ENCODE data around the gene KSR2. TPM values are rescaled to one million over a fixed set of nuclear protein-coding genes. Genes with fewer than 3 reads are reported as not detected.

Gene KSR2
- total RNA-seq, 4 donors from 2014 or later: under 0.01 to 0.06 (median 0.03) TPM

- no peak overlapping the region for H3K27ac ChIP-seq (replicated peaks in 1 of 4)
- peaks cover 3 to 12% (median 9%) of the 10 kb centered on the region in 4 donors for H3K4me1 ChIP-seq
- WGBS: 83% methylated on average over 5 of the region's 7 CpGs
- no peaks in the 10 kb centered on the region for H3K36me3 ChIP-seq
- intact Hi-C loops (cut with DNase I): no loop called here
- H3K4me3 ChIP-seq: no peak overlapping the region
- no peak for TF ChIP-seq EP300 (IDR thresholded peaks at IDR 0.05)
- TF ChIP-seq CTCF (IDR thresholded peaks at IDR 0.05): no peak
- TF ChIP-seq POLR2A (IDR thresholded peaks at IDR 0.05; ENCODE audit: low read depth): no peak
- no peak for TF ChIP-seq POLR2AphosphoS5 (IDR thresholded peaks at IDR 0.05)
- DNase-seq (ENCODE audit: extremely low spot score): no peak
- H3K9me3 ChIP-seq: peaks cover 0 to 5% (median 1%) of the 10 kb centered on the region in 4 donors
- peaks cover 0 to 33% (median 0%) of the 10 kb centered on the region in 4 donors for H3K27me3 ChIP-seq
Observed at GRCh38 chr12:117404940-117405339, 563.9 kb downstream of the KSR2 start.

GRCh38 chr12:117404203-117404853, 564.5 kb downstream of the KSR2 start:
- 67% methylated on average over 4 of the region's 4 CpGs for WGBS
- Histone ChIP-seq H3K9me3 (peaks cover 0 to 6% (median 2%) of the 10 kb centered on the region in 4 donors), H3K4me1 (peaks cover 3 to 12% (median 9%) of the 10 kb centered on the region in 4 donors), H3K27me3 (peaks cover 0 to 33% (median 0%) of the 10 kb centered on the region in 4 donors), H3K36me3 (no peaks in the 10 kb centered on the region), H3K27ac (replicated peaks in 1 of 4) (no peak overlapping the region), H3K4me3 (no peak overlapping the region)
- no peak for DNase-seq (ENCODE audit: extremely low spot score)
- TF ChIP-seq CTCF (IDR thresholded peaks at IDR 0.05) (no peak), POLR2AphosphoS5 (IDR thresholded peaks at IDR 0.05) (no peak), POLR2A (IDR thresholded peaks at IDR 0.05; ENCODE audit: low read depth) (no peak), EP300 (IDR thresholded peaks at IDR 0.05) (no peak)
- intact Hi-C loops (cut with DNase I): no loop called here

GRCh38 chr12:117403586-117404139, 565.1 kb downstream of the KSR2 start:
- intact Hi-C loops (cut with DNase I): no loop called here
- Histone ChIP-seq H3K36me3 (no peaks in the 10 kb centered on the region), H3K9me3 (peaks cover 0 to 8% (median 2%) of the 10 kb centered on the region in 4 donors), H3K4me3 (no peak overlapping the region), H3K27ac (replicated peaks in 1 of 4) (no peak overlapping the region), H3K27me3 (peaks cover 0 to 33% (median 0%) of the 10 kb centered on the region in 4 donors), H3K4me1 (peaks cover 3 to 11% (median 9%) of the 10 kb centered on the region in 4 donors)
- 83% methylated on average over 3 of the region's 3 CpGs for WGBS
- TF ChIP-seq POLR2AphosphoS5 (IDR thresholded peaks at IDR 0.05) (no peak), POLR2A (IDR thresholded peaks at IDR 0.05; ENCODE audit: low read depth) (no peak), CTCF (IDR thresholded peaks at IDR 0.05) (no peak), EP300 (IDR thresholded peaks at IDR 0.05) (no peak)
- no peak for DNase-seq (ENCODE audit: extremely low spot score)

Other genes starting within 250 kb of the KSR2 start
- 10 to 100 TPM in 2 of 4 donors, 1 to 10 TPM in 2; 8.7 to 11.3 (median 10.0) TPM for gene RFC5, start 47.7 kb upstream of the KSR2 start, total RNA-seq
- 10 to 100 TPM; 68.5 to 87.7 (median 81.7) TPM for gene WSB2, start 92.2 kb upstream of the KSR2 start, total RNA-seq
- gene VSIG10, start 135.0 kb upstream of the KSR2 start, total RNA-seq: 10 to 100 TPM; 14.1 to 71.7 (median 22.0) TPM
- gene PEBP1, start 167.1 kb upstream of the KSR2 start, total RNA-seq: 100 to 1,000 TPM; 233 to 393 (median 327) TPM